GM23338 (cell line): ENCODE data around the gene MEGF8. TPM values are rescaled to one million over a fixed set of nuclear protein-coding genes. Genes with fewer than 3 reads are reported as not detected.

Source experiments
- CREB1 ChIP-seq: fragments of 250-450 bp; sonication (Bioruptor Pico); IDR thresholded peaks from 2 replicates; pipeline ENCODE4 v1.5.0; 2020; ENCODE audit warnings: low read depth, mild to moderate bottlenecking, moderate library complexity
- CTCF ChIP-seq, 2 experiments: fragments of 200-600 bp in 1 of 2; sonication (generic) in 1 of 2; conservative IDR thresholded peaks; 2 replicates each; pipeline versions ENCODE4 v1.5.1 to v1.6.1; 2016 to 2017; ENCODE audit warnings: antibody characterized with exemption in 2 of 2, low read depth in 2 of 2, mild to moderate bottlenecking in 2 of 2, moderate library complexity in 1 of 2
- EZH2phosphoT487 ChIP-seq: fragments of 200-600 bp; sonication (generic); IDR thresholded peaks from one replicate; pipeline ENCODE4 v1.8.1; 2018; ENCODE audit warnings: antibody characterized with exemption; ENCODE audit not compliant: unreplicated experiment
- STAT1 ChIP-seq: IDR thresholded peaks from one replicate; pipeline ENCODE4 v1.6.1; 2016; ENCODE audit warnings: antibody characterized with exemption; ENCODE audit not compliant: unreplicated experiment
- ZNF114 ChIP-seq: fragments of 250-450 bp; sonication (Bioruptor Pico); IDR thresholded peaks from 2 replicates; pipeline ENCODE4 v1.5.0; 2020; ENCODE audit warnings: mild to moderate bottlenecking, moderate library complexity
- microRNA-seq: library from miRNA; unstranded; fragments of <30 nt; microRNA quantifications from one replicate; pipeline ENCODE4, GENCODE V29; 2017
- polyA plus RNA-seq: library from polyadenylated mRNA; unstranded; fragments of >200 nt; fragmentation: Nextera tagmentation; extraction: Ambion mirVana; gene quantifications from 2 replicates; pipeline ENCODE4 v1.2.1, GENCODE V29; 2016
- small RNA-seq: library from RNA; depleted of rRNA; stranded (forward); fragments of <200 nt; gene quantifications from one replicate; pipeline ENCODE3, GENCODE V24; 2014; ENCODE audit warnings: low replicate concordance
- total RNA-seq: library from RNA; depleted of rRNA; stranded (reverse); fragments of >200 nt; shearing (Covaris generic); gene quantifications from 2 replicates; pipeline ENCODE4 v1.2.3, GENCODE V29; 2014; rRNA removed
- TF ChIP-seq, protein P1 (sequence below): fragments of 250-450 bp; sonication (Bioruptor Pico); IDR thresholded peaks from 2 replicates; pipeline ENCODE4 v1.5.0; 2020; ENCODE audit warnings: mild to moderate bottlenecking, moderate library complexity

MEGF8 gene
- total and polyA plus RNA-seq, 2 experiments from 2014 or later: 6.2 to 40.5 TPM

- TF ChIP-seq, protein P1, sequence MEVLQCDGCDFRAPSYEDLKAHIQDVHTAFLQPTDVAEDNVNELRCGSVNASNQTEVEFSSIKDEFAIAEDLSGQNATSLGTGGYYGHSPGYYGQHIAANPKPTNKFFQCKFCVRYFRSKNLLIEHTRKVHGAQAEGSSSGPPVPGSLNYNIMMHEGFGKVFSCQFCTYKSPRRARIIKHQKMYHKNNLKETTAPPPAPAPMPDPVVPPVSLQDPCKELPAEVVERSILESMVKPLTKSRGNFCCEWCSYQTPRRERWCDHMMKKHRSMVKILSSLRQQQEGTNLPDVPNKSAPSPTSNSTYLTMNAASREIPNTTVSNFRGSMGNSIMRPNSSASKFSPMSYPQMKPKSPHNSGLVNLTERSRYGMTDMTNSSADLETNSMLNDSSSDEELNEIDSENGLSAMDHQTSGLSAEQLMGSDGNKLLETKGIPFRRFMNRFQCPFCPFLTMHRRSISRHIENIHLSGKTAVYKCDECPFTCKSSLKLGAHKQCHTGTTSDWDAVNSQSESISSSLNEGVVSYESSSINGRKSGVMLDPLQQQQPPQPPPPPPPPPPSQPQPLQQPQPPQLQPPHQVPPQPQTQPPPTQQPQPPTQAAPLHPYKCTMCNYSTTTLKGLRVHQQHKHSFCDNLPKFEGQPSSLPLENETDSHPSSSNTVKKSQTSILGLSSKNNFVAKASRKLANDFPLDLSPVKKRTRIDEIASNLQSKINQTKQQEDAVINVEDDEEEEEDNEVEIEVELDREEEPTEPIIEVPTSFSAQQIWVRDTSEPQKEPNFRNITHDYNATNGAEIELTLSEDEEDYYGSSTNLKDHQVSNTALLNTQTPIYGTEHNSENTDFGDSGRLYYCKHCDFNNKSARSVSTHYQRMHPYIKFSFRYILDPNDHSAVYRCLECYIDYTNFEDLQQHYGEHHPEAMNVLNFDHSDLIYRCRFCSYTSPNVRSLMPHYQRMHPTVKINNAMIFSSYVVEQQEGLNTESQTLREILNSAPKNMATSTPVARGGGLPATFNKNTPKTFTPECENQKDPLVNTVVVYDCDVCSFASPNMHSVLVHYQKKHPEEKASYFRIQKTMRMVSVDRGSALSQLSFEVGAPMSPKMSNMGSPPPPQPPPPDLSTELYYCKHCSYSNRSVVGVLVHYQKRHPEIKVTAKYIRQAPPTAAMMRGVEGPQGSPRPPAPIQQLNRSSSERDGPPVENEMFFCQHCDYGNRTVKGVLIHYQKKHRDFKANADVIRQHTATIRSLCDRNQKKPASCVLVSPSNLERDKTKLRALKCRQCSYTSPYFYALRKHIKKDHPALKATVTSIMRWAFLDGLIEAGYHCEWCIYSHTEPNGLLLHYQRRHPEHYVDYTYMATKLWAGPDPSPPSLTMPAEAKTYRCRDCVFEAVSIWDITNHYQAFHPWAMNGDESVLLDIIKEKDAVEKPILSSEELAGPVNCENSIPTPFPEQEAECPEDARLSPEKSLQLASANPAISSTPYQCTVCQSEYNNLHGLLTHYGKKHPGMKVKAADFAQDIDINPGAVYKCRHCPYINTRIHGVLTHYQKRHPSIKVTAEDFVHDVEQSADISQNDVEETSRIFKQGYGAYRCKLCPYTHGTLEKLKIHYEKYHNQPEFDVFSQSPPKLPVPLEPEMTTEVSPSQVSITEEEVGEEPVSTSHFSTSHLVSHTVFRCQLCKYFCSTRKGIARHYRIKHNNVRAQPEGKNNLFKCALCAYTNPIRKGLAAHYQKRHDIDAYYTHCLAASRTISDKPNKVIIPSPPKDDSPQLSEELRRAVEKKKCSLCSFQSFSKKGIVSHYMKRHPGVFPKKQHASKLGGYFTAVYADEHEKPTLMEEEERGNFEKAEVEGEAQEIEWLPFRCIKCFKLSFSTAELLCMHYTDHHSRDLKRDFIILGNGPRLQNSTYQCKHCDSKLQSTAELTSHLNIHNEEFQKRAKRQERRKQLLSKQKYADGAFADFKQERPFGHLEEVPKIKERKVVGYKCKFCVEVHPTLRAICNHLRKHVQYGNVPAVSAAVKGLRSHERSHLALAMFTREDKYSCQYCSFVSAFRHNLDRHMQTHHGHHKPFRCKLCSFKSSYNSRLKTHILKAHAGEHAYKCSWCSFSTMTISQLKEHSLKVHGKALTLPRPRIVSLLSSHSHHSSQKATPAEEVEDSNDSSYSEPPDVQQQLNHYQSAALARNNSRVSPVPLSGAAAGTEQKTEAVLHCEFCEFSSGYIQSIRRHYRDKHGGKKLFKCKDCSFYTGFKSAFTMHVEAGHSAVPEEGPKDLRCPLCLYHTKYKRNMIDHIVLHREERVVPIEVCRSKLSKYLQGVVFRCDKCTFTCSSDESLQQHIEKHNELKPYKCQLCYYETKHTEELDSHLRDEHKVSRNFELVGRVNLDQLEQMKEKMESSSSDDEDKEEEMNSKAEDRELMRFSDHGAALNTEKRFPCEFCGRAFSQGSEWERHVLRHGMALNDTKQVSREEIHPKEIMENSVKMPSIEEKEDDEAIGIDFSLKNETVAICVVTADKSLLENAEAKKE: no peak
- TF ChIP-seq ZNF114: no peak
- TF ChIP-seq EZH2phosphoT487: no peak
- no peak for TF ChIP-seq CTCF (conservative IDR thresholded peaks at IDR 0.05; ENCODE audit: low read depth in 2 of 2)
- no peak for TF ChIP-seq CREB1
- no peak for TF ChIP-seq STAT1
Observed at GRCh38 chr19:42427313-42427712, 101.9 kb downstream of the MEGF8 start, which contains the start of gene LIPE (continued).

Small RNA genes within 50 kb of the gene (microRNA-seq; reads per million reads assigned to microRNA genes)
- gene MIR8077: not detected

Small RNA genes within 50 kb of the gene (small RNA-seq; reads per million reads assigned to genes)
- not detected for gene MIR8077

Other genes starting within 250 kb of the MEGF8 start
- 50.8 and 61.2 TPM in 2 replicates for gene ZNF574, start 249.5 kb upstream of the MEGF8 start, total RNA-seq
- gene ZNF574, start 249.5 kb upstream of the MEGF8 start, polyA plus RNA-seq: 18.7 and 19.4 TPM in 2 replicates
- gene POU2F2, start 193.2 kb upstream of the MEGF8 start, total RNA-seq: 2.3 and 2.4 TPM in 2 replicates
- gene POU2F2, start 193.2 kb upstream of the MEGF8 start, polyA plus RNA-seq: 4.6 and 5.1 TPM in 2 replicates
- gene DEDD2, start 108.0 kb upstream of the MEGF8 start, total RNA-seq: 59.4 and 63.0 TPM in 2 replicates
- 23.4 and 25.6 TPM in 2 replicates for gene DEDD2, start 108.0 kb upstream of the MEGF8 start, polyA plus RNA-seq
- 12.7 and 13.3 TPM in 2 replicates for gene ZNF526, start 105.3 kb upstream of the MEGF8 start, total RNA-seq
- gene ZNF526, start 105.3 kb upstream of the MEGF8 start, polyA plus RNA-seq: 4.7 and 5.8 TPM in 2 replicates
- 40.7 and 47.0 TPM in 2 replicates for gene GSK3A, start 83.0 kb upstream of the MEGF8 start, total RNA-seq
- 17.7 and 19.2 TPM in 2 replicates for gene GSK3A, start 83.0 kb upstream of the MEGF8 start, polyA plus RNA-seq
- 49.0 and 49.4 TPM in 2 replicates for gene ERF, start 70.5 kb upstream of the MEGF8 start, total RNA-seq
- gene ERF, start 70.5 kb upstream of the MEGF8 start, polyA plus RNA-seq: 29.4 and 30.4 TPM in 2 replicates
- 31.8 and 42.0 TPM in 2 replicates for gene CIC, start 56.4 kb upstream of the MEGF8 start, total RNA-seq
- 13.2 and 13.9 TPM in 2 replicates for gene CIC, start 56.4 kb upstream of the MEGF8 start, polyA plus RNA-seq
- gene PRR19, start 23.5 kb upstream of the MEGF8 start, total RNA-seq: 3.6 and 8.1 TPM in 2 replicates
- 4.1 and 5.6 TPM in 2 replicates for gene PRR19, start 23.5 kb upstream of the MEGF8 start, polyA plus RNA-seq
- 139 and 162 TPM in 2 replicates for gene PAFAH1B3, start 23.0 kb upstream of the MEGF8 start, total RNA-seq
- gene PAFAH1B3, start 23.0 kb upstream of the MEGF8 start, polyA plus RNA-seq: 195 and 197 TPM in 2 replicates
- gene TMEM145, start 12.3 kb upstream of the MEGF8 start, total RNA-seq: 1.3 and 5.4 TPM in 2 replicates
- gene TMEM145, start 12.3 kb upstream of the MEGF8 start, polyA plus RNA-seq: 1.9 and 2.3 TPM in 2 replicates
- gene CNFN, start 64.7 kb downstream of the MEGF8 start, total RNA-seq: 6.7 TPM in 1 of 2 replicates, not detected in the other
- gene CNFN, start 64.7 kb downstream of the MEGF8 start, polyA plus RNA-seq: 54.5 and 71.5 TPM in 2 replicates
- gene LIPE, start 101.8 kb downstream of the MEGF8 start, total RNA-seq: 10.9 and 16.2 TPM in 2 replicates
- gene LIPE, start 101.8 kb downstream of the MEGF8 start, polyA plus RNA-seq: 4.3 and 5.8 TPM in 2 replicates
- gene CXCL17, start 117.3 kb downstream of the MEGF8 start, total RNA-seq: not detected in 2 replicates
- 0.39 TPM in 1 of 2 replicates, not detected in the other for gene CXCL17, start 117.3 kb downstream of the MEGF8 start, polyA plus RNA-seq
- gene CEACAM1, start 202.8 kb downstream of the MEGF8 start, total RNA-seq: 0.78 and 3.0 TPM in 2 replicates
- 0.63 and 1.7 TPM in 2 replicates for gene CEACAM1, start 202.8 kb downstream of the MEGF8 start, polyA plus RNA-seq